ENCODE data around the gene LCN10. TPM values are rescaled to one million over a fixed set of nuclear protein-coding genes. Genes with fewer than 3 reads are reported as not detected.

Gene LCN10
- total and polyA plus RNA-seq, 3 experiments from 2014 or later: 0.22 to 1.2 (median 1.1) TPM

DNA sequence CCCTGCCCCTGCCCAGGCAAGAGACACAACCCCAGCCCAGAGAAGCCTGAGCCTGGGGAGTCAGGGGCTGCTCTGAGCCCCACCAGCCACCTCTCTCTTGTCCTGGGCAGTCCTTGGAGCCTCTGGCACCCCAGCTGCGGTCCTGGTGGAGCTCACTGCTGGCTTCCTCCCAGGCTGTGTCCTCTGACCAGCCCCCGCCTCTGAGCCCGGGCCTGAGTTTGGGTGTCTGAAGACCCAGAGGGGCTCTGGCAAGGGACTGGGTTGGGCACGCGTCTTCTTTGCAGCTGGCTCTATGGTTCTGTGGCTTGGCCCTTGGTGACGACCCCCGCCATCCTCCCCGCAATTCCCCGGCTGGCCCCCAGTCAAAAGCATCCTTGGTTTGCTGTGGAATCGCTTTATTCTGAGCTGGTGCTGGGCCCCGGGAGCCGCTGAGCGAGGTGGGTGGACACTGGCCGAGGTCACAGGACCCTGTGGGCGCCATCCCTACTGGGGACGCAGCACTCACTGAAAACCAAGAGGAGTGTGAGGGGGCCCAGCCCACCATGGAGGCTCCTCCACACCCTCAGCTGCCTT, 985 bp upstream of the LCN10 start:
- POLR2A ChIA-PET: no interaction called here
- CTCF ChIA-PET: interaction anchor here (1.3 kb wide), 1 partner anchor 16 kb away, joined by 6 read pairs; no protein-coding TSS in a partner anchor
- Histone ChIP-seq H3K36me3 (ENCODE audit: insufficient read depth, low read length) (no peaks in the 10 kb centered on the region), H3K9me3 (ENCODE audit: low read length) (no peaks in the 10 kb centered on the region), H3K27me3 (ENCODE audit: insufficient read depth, low read length, poor library complexity, severe bottlenecking) (no peaks in the 10 kb centered on the region), H3K4me1 (ENCODE audit: insufficient read depth, low read length) (peaks cover 8% of the 10 kb centered on the region), H3K27ac (ENCODE audit: low read depth, low read length) (no peak overlapping the region), H3K4me3 (ENCODE audit: low read length) (no peak overlapping the region)
- Mint-ChIP-seq H3K4me3 (peak overlapping the region in 1 of 7 donors; percentile 72), H3K9me3 (peaks cover 0 to 1% (median 0%) of the 10 kb centered on the region in 5 donors), H3K4me1 (peaks cover 0 to 8% (median 0%) of the 10 kb centered on the region in 3 donors), H3K27ac (no peak overlapping the region), H3K36me3 (no peaks in the 10 kb centered on the region), H3K27me3 (peaks cover 11 to 13% of the 10 kb centered on the region in 2 donors)
- no peak for DNase-seq

DNA sequence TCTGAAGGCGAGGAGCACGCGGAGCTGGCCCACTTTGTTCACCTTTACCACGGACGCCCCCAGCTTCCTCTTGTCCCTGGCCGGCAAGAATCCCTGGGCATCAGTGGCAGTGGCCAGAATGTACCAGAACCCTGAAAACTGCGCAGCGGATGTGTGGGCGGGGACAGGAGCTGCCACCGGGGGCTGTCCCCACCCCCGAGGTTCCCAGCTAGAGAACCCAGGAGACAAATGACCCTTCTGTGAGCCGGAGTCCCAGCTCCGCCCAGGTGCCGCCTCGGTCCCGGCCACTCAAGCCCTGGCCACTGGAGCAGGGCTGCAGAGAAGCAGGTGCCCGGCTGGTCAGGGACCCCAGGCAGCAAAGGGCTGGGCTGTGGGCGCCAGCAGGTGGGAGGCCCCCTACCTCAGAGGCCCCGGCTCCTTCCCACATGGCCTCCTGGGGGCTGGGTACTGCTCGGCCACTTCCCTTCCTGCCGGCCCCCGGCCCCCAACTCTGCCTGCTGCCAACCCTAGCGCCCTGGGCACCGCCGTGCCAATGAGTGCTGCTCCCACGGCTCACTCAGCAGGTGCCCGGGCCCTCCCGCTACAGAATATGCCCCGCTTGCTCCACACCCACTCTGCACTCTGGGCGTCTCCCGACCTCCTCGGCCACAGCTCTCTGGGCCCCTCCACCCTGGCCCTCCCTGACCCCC, 713 bp downstream of the LCN10 start:
- no peaks in the 10 kb centered on the region for H3K9me3 ChIP-seq (ENCODE audit: low read length)
- H3K4me1 ChIP-seq (ENCODE audit: insufficient read depth, low read length): peaks cover 8% of the 10 kb centered on the region
- H3K36me3 Mint-ChIP-seq: no peaks in the 10 kb centered on the region
- H3K27ac Mint-ChIP-seq: no peak overlapping the region
- no peak for DNase-seq
- no peak overlapping the region for H3K27ac ChIP-seq (ENCODE audit: low read depth, low read length)
- CTCF ChIA-PET: interaction anchor here (0.8 to 1.8 kb wide), 3 partner anchors 13 to 39 kb away, joined by 3 to 11 read pairs (median 3); no protein-coding TSS in a partner anchor
- peaks cover 9 to 12% of the 10 kb centered on the region in 2 donors for H3K27me3 Mint-ChIP-seq
- POLR2A ChIA-PET: interaction anchor here (1.4 kb wide), 1 partner anchor 14 kb away, joined by 6 read pairs; no protein-coding TSS in a partner anchor
- H3K4me1 Mint-ChIP-seq: peaks cover 0 to 8% (median 0%) of the 10 kb centered on the region in 3 donors
- H3K9me3 Mint-ChIP-seq: peaks cover 0 to 1% (median 0%) of the 10 kb centered on the region in 5 donors
- peak overlapping the region; percentile 37 for H3K4me3 ChIP-seq (ENCODE audit: low read length)
- no peaks in the 10 kb centered on the region for H3K27me3 ChIP-seq (ENCODE audit: insufficient read depth, low read length, poor library complexity, severe bottlenecking)
- peak overlapping the region in 6 of 7 donors; percentile 45 to 77 (median 60) for H3K4me3 Mint-ChIP-seq
- no peaks in the 10 kb centered on the region for H3K36me3 ChIP-seq (ENCODE audit: insufficient read depth, low read length)

DNA sequence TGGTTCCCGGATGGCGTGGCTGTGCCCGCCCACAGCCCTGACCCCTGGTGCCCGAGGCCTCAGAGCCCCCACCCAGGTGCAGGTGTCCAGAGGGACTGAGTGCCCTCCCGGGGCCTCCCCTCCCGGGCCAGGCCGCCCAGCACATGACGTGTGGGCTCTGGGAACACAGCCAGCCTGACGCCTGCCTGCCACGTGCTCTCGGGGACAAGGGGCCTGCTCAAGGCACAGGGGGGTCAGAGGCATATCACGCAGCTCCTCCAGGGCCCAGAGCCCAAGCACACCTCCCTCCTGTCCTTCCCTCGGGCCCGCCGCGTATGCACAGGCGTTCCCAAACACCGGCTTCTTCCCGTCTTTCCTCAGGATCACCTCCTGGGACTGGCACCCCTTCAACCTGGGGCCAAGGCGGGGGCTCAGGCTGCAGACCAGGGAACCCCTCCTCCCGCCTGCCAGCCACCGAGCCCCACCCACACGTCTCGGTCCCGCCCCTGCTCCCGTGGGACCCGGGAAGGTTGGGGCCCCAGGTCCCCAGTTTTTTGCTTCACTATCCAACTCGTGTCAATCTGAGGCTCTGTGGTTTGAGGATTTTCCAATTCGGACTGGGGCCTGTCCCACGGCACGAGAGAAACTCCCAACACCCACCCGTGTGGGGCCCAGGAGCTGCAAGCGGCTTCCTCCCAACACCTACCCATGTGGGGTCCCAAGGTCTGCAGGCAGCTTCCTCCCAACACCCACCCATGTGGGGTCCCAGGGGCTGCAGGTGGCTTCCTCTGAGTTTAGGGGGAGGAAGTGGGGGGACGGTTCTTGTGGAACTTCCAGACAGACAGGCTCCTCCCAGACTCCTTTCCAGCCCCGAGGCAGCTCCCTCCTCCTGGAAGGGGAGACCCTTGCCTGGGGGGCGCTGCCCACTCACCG, 1.5 kb downstream of the LCN10 start:
- H3K9me3 ChIP-seq (ENCODE audit: low read length): no peaks in the 10 kb centered on the region
- H3K27ac ChIP-seq (ENCODE audit: low read depth, low read length): no peak overlapping the region
- H3K27me3 Mint-ChIP-seq: peaks cover 7 to 10% of the 10 kb centered on the region in 2 donors
- no peaks in the 10 kb centered on the region for H3K36me3 ChIP-seq (ENCODE audit: insufficient read depth, low read length)
- ChIA-PET CTCF (interaction anchor here (0.8 to 1.8 kb wide), 3 partner anchors 12 to 39 kb away, joined by 3 to 11 read pairs (median 3); no protein-coding TSS in a partner anchor), POLR2A (interaction anchor here (1.4 kb wide), 1 partner anchor 13 kb away, joined by 6 read pairs; no protein-coding TSS in a partner anchor)
- peaks cover 8% of the 10 kb centered on the region for H3K4me1 ChIP-seq (ENCODE audit: insufficient read depth, low read length)
- no peak overlapping the region for H3K27ac Mint-ChIP-seq
- H3K4me1 Mint-ChIP-seq: peaks cover 0 to 8% (median 0%) of the 10 kb centered on the region in 3 donors
- H3K36me3 Mint-ChIP-seq: no peaks in the 10 kb centered on the region
- peaks cover 0 to 1% (median 0%) of the 10 kb centered on the region in 5 donors for H3K9me3 Mint-ChIP-seq
- DNase-seq: no peak
- no peaks in the 10 kb centered on the region for H3K27me3 ChIP-seq (ENCODE audit: insufficient read depth, low read length, poor library complexity, severe bottlenecking)
- peak overlapping the region in 6 of 7 donors; percentile 45 to 77 (median 60) for H3K4me3 Mint-ChIP-seq
- H3K4me3 ChIP-seq (ENCODE audit: low read length): peak overlapping the region; percentile 37

DNA sequence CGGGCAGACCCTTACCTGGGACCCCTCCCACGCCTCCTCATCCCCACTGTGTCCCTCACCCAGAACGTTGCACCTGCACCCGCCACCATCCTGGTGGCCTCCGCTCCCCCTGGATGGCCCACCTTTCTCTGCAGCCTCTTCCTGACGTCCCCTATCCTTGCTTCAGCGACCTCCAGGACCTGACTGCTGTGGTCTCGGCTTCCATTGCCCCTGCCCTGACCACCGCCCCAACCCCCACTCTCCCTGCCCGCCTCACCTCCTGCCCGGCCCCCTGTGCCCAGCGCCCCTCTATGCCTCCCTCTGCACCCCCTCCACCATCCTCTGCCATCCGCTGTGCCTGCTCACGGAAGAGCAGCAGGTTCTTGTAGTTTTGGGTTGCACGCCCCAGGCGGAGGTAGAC, 2.2 kb downstream of the LCN10 start:
- DNase-seq: no peak
- H3K4me1 Mint-ChIP-seq: peaks cover 0 to 8% (median 0%) of the 10 kb centered on the region in 3 donors
- H3K9me3 ChIP-seq (ENCODE audit: low read length): no peaks in the 10 kb centered on the region
- no peaks in the 10 kb centered on the region for H3K36me3 Mint-ChIP-seq
- ChIA-PET POLR2A (interaction anchor here (1.0 kb wide), 1 partner anchor 12 kb away, joined by 3 read pairs; no protein-coding TSS in a partner anchor), CTCF (interaction anchor here (1.8 kb wide), 1 partner anchor 12 kb away, joined by 11 read pairs; no protein-coding TSS in a partner anchor)
- no peak overlapping the region for H3K4me3 ChIP-seq (ENCODE audit: low read length)
- H3K27ac ChIP-seq (ENCODE audit: low read depth, low read length): no peak overlapping the region
- H3K4me1 ChIP-seq (ENCODE audit: insufficient read depth, low read length): peaks cover 8% of the 10 kb centered on the region
- peak overlapping the region in 3 of 7 donors; percentile 33 to 49 (median 37) for H3K4me3 Mint-ChIP-seq
- H3K9me3 Mint-ChIP-seq: peaks cover 0 to 1% (median 0%) of the 10 kb centered on the region in 5 donors
- no peaks in the 10 kb centered on the region for H3K27me3 ChIP-seq (ENCODE audit: insufficient read depth, low read length, poor library complexity, severe bottlenecking)
- no peaks in the 10 kb centered on the region for H3K36me3 ChIP-seq (ENCODE audit: insufficient read depth, low read length)
- H3K27ac Mint-ChIP-seq: no peak overlapping the region
- H3K27me3 Mint-ChIP-seq: peaks cover 7 to 10% of the 10 kb centered on the region in 2 donors

DNA sequence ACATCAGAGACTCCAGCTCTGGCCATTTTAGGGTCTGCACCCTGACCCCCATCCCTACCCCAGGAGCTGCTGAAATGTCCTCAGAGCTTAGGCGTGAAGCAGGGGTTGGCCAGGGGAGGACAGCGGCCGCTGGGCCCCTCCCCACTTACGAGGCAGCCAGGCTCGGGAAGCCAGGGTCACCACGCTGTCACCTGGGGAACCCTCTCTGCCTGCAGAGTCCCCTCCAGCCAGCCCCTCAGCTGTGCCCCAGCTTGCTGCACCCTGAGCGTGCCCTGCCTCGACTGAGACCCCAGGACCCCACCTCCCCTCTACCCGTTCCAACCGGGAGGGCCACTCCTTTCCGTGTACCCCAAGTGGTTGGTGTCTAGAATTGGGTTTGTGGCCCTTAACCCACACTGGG, 2.7 kb downstream of the LCN10 start:
- no peaks in the 10 kb centered on the region for H3K27me3 ChIP-seq (ENCODE audit: insufficient read depth, low read length, poor library complexity, severe bottlenecking)
- no peaks in the 10 kb centered on the region for H3K36me3 ChIP-seq (ENCODE audit: insufficient read depth, low read length)
- peak overlapping the region in 2 of 7 donors; percentile 25 to 49 for H3K4me3 Mint-ChIP-seq
- ChIA-PET CTCF (interaction anchor here (0.7 kb wide), 1 partner anchor 307 kb away, joined by 3 read pairs; no protein-coding TSS in a partner anchor), POLR2A (interaction anchor here (1.0 kb wide), 1 partner anchor 12 kb away, joined by 3 read pairs; no protein-coding TSS in a partner anchor)
- peaks cover 7 to 10% of the 10 kb centered on the region in 2 donors for H3K27me3 Mint-ChIP-seq
- peaks cover 0 to 8% (median 0%) of the 10 kb centered on the region in 3 donors for H3K4me1 Mint-ChIP-seq
- H3K4me3 ChIP-seq (ENCODE audit: low read length): no peak overlapping the region
- no peak for DNase-seq
- H3K9me3 Mint-ChIP-seq: peaks cover 0 to 1% (median 0%) of the 10 kb centered on the region in 5 donors
- H3K27ac ChIP-seq (ENCODE audit: low read depth, low read length): no peak overlapping the region
- no peak overlapping the region for H3K27ac Mint-ChIP-seq
- H3K36me3 Mint-ChIP-seq: no peaks in the 10 kb centered on the region
- peaks cover 8% of the 10 kb centered on the region for H3K4me1 ChIP-seq (ENCODE audit: insufficient read depth, low read length)
- no peaks in the 10 kb centered on the region for H3K9me3 ChIP-seq (ENCODE audit: low read length)

DNA sequence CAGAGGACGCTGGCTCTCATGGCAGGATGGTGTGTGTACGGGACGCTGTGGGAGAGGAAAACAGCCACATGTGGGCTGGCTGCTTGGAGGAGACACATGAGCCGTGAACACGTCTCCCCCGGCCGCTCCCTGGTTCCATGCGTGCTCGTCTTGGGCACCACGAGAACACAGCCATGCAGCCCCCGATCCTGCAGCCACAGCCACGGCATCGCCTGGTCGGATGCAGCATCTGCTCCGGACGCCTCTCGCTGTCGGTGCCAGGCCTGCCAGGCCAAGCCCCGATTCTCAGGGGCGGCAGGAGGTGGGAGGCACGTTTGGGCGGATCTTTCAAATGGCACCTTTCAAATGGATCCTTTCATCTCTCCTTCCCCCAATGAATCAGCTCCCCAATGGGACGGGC, 3.2 kb downstream of the LCN10 start:
- Histone ChIP-seq H3K36me3 (ENCODE audit: insufficient read depth, low read length) (no peaks in the 10 kb centered on the region), H3K27ac (ENCODE audit: low read depth, low read length) (no peak overlapping the region), H3K9me3 (ENCODE audit: low read length) (no peaks in the 10 kb centered on the region), H3K4me1 (ENCODE audit: insufficient read depth, low read length) (peaks cover 8% of the 10 kb centered on the region), H3K27me3 (ENCODE audit: insufficient read depth, low read length, poor library complexity, severe bottlenecking) (no peaks in the 10 kb centered on the region), H3K4me3 (ENCODE audit: low read length) (no peak overlapping the region)
- DNase-seq: no peak
- Mint-ChIP-seq H3K27me3 (peaks cover 7 to 10% of the 10 kb centered on the region in 2 donors), H3K9me3 (no peaks in the 10 kb centered on the region), H3K4me1 (peaks cover 0 to 8% (median 0%) of the 10 kb centered on the region in 3 donors), H3K36me3 (no peaks in the 10 kb centered on the region), H3K4me3 (no peak overlapping the region), H3K27ac (no peak overlapping the region)
- ChIA-PET POLR2A (interaction anchor here (1.0 kb wide), 1 partner anchor 11 kb away, joined by 3 read pairs; no protein-coding TSS in a partner anchor), CTCF (interaction anchor here (0.7 kb wide), 1 partner anchor 308 kb away, joined by 3 read pairs; no protein-coding TSS in a partner anchor)

DNA sequence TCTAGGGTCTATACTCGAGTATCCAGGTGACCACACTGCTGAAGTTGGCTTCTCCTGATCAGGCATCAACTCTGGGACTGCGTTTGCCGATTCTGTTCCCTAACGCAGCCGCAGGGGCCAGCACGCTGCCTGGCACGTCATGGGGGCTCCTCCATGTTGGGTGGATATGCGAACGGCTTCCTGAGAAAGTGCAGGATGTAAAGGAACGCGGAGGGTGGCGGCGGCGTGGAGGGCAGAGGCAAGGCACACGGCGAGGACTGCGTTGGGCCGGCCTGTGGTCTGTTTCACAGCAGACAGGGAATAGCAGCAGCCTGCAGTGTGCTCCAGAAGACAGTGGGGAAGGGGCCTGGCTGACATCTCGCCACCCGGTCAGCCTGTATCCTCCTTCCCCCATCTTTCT, 3.8 kb downstream of the LCN10 start:
- Histone ChIP-seq H3K36me3 (ENCODE audit: insufficient read depth, low read length) (no peaks in the 10 kb centered on the region), H3K4me1 (ENCODE audit: insufficient read depth, low read length) (peaks cover 8% of the 10 kb centered on the region), H3K27ac (ENCODE audit: low read depth, low read length) (no peak overlapping the region), H3K27me3 (ENCODE audit: insufficient read depth, low read length, poor library complexity, severe bottlenecking) (no peaks in the 10 kb centered on the region), H3K9me3 (ENCODE audit: low read length) (no peaks in the 10 kb centered on the region), H3K4me3 (ENCODE audit: low read length) (no peak overlapping the region)
- H3K27me3 Mint-ChIP-seq: peaks cover 7 to 10% of the 10 kb centered on the region in 2 donors
- no peak for DNase-seq
- no peaks in the 10 kb centered on the region for H3K9me3 Mint-ChIP-seq
- POLR2A ChIA-PET: no interaction called here
- H3K4me1 Mint-ChIP-seq: peaks cover 0 to 8% (median 0%) of the 10 kb centered on the region in 3 donors
- no peaks in the 10 kb centered on the region for H3K36me3 Mint-ChIP-seq
- CTCF ChIA-PET: no interaction called here
- H3K27ac Mint-ChIP-seq: no peak overlapping the region
- no peak overlapping the region for H3K4me3 Mint-ChIP-seq
